SK-N-SH treated with all-trans-retinoic acid at 6 μM for 48 hours (cell line): ENCODE data around the gene C16orf46.

Experiments
- TOX ChIP-seq: fragments of 250-450 bp; sonication (Bioruptor Pico); IDR thresholded peaks from 2 replicates; pipeline ENCODE4 v1.8.0; 2021; ENCODE audit warnings: mild to moderate bottlenecking, moderate library complexity, borderline replicate concordance
- ZFP3 ChIP-seq: fragments of 250-450 bp; sonication (Bioruptor Pico); IDR thresholded peaks from 2 replicates; pipeline ENCODE4 v1.5.0; 2020; ENCODE audit warnings: mild to moderate bottlenecking, moderate library complexity
- ZFP30 ChIP-seq: fragments of 450-650 bp; formaldehyde crosslinking; IDR thresholded peaks from 2 replicates; pipeline ENCODE4 v1.5.0; 2022; ENCODE audit warnings: mild to moderate bottlenecking, moderate library complexity
- ZNF565 ChIP-seq: fragments of 450-650 bp; formaldehyde crosslinking; conservative IDR thresholded peaks from 2 replicates; pipeline ENCODE4 v1.5.0; 2020; ENCODE audit warnings: low read depth, mild to moderate bottlenecking, moderate library complexity
- ZNF70 ChIP-seq: fragments of 450-650 bp; formaldehyde crosslinking; IDR thresholded peaks from 2 replicates; pipeline ENCODE4 v1.5.0; 2020; ENCODE audit warnings: mild to moderate bottlenecking, moderate library complexity
- ZNF8 ChIP-seq: fragments of 450-650 bp; formaldehyde crosslinking; IDR thresholded peaks from 2 replicates; pipeline ENCODE4 v1.5.0; 2020; ENCODE audit warnings: mild to moderate bottlenecking, moderate library complexity
- TF ChIP-seq, protein P1 (sequence below): fragments of 250-450 bp; sonication (Bioruptor Pico); IDR thresholded peaks from 2 replicates; pipeline ENCODE4 v1.5.1; 2020; ENCODE audit warnings: low read depth, mild to moderate bottlenecking, moderate library complexity

- TF ChIP-seq TOX (no peak), ZNF70 (CRISPR knock-in tag) (no peak), ZFP3 (CRISPR knock-in tag) (no peak), ZFP30 (CRISPR knock-in tag) (no peak), ZNF8 (CRISPR knock-in tag) (no peak), ZNF565 (no peak)
- TF ChIP-seq, protein P1, sequence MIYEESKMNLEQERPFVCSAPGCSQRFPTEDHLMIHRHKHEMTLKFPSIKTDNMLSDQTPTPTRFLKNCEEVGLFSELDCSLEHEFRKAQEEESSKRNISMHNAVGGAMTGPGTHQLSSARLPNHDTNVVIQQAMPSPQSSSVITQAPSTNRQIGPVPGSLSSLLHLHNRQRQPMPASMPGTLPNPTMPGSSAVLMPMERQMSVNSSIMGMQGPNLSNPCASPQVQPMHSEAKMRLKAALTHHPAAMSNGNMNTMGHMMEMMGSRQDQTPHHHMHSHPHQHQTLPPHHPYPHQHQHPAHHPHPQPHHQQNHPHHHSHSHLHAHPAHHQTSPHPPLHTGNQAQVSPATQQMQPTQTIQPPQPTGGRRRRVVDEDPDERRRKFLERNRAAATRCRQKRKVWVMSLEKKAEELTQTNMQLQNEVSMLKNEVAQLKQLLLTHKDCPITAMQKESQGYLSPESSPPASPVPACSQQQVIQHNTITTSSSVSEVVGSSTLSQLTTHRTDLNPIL: no peak
These were observed 15.8 kb downstream of the C16orf46 start for GRCh38 chr16:81061307-81061640.
